H1 (cell line): ENCODE results near the gene DAPK1. TPM values are rescaled to one million over a fixed set of nuclear protein-coding genes. Genes with fewer than 3 reads are reported as not detected.

Source experiments
- ATF3 ChIP-seq: IDR thresholded peaks from 2 replicates; pipeline ENCODE4 v1.6.1; 2011; ENCODE audit warnings: low read depth, mild to moderate bottlenecking, low read length; ENCODE audit not compliant: insufficient read depth
- BCL11A ChIP-seq, 2 experiments: IDR thresholded peaks; one replicate each; pipeline ENCODE4 v1.6.1; 2011; ENCODE audit warnings: low read depth in 2 of 2, low read length in 2 of 2, mild to moderate bottlenecking in 2 of 2
- FOSL1 ChIP-seq: IDR thresholded peaks from 2 replicates; pipeline ENCODE4 v1.6.1; 2011; ENCODE audit warnings: mild to moderate bottlenecking, low read depth, low read length, moderate library complexity; ENCODE audit not compliant: insufficient read depth
- polyA plus RNA-seq, 7 experiments: library from polyadenylated mRNA; depleted of rRNA in 3 of 7; stranded (reverse) in 5 of 7; unstranded in 2 of 7; fragments of >200 nt in 5 of 7; fragments of 200-250 nt in 2 of 7; gene quantifications; 1 replicate in 5 of 7; 2 replicates in 1 of 7; 4 replicates in 1 of 7; pipeline versions ENCODE4 v1.2.1 to v1.2.3, GENCODE V29; 2011 to 2013; ENCODE audit warnings: missing spikeins in 2 of 7, mixed read lengths in 2 of 7
- total RNA-seq: library from RNA; stranded (reverse); fragmentation: NEBNext Ultra II Directional; extraction: Animal tissue kit (Norgen Biotek cat#: 25700); gene quantifications from 2 replicates; pipeline ENCODE4 v1.2.1, GENCODE V29; 2021
- TF ChIP-seq, protein P1 (sequence below): fragments of 300-600 bp; sonication (generic); IDR thresholded peaks from 2 replicates; pipeline ENCODE4 v1.7.1; 2012; ENCODE audit warnings: low read length, moderate library complexity, mild to moderate bottlenecking, inconsistent platforms; ENCODE audit not compliant: insufficient replicate concordance

DAPK1 gene
- total and polyA plus RNA-seq, 2 of the 8 experiments (the other 6 are each of a cell fraction or from before 2014, with no cell fraction given) = 62.4 to 131 TPM

GRCh38 chr9:87573841-87574342 lies 76.2 kb downstream of the DAPK1 start (continued):
- TF ChIP-seq, protein P1, sequence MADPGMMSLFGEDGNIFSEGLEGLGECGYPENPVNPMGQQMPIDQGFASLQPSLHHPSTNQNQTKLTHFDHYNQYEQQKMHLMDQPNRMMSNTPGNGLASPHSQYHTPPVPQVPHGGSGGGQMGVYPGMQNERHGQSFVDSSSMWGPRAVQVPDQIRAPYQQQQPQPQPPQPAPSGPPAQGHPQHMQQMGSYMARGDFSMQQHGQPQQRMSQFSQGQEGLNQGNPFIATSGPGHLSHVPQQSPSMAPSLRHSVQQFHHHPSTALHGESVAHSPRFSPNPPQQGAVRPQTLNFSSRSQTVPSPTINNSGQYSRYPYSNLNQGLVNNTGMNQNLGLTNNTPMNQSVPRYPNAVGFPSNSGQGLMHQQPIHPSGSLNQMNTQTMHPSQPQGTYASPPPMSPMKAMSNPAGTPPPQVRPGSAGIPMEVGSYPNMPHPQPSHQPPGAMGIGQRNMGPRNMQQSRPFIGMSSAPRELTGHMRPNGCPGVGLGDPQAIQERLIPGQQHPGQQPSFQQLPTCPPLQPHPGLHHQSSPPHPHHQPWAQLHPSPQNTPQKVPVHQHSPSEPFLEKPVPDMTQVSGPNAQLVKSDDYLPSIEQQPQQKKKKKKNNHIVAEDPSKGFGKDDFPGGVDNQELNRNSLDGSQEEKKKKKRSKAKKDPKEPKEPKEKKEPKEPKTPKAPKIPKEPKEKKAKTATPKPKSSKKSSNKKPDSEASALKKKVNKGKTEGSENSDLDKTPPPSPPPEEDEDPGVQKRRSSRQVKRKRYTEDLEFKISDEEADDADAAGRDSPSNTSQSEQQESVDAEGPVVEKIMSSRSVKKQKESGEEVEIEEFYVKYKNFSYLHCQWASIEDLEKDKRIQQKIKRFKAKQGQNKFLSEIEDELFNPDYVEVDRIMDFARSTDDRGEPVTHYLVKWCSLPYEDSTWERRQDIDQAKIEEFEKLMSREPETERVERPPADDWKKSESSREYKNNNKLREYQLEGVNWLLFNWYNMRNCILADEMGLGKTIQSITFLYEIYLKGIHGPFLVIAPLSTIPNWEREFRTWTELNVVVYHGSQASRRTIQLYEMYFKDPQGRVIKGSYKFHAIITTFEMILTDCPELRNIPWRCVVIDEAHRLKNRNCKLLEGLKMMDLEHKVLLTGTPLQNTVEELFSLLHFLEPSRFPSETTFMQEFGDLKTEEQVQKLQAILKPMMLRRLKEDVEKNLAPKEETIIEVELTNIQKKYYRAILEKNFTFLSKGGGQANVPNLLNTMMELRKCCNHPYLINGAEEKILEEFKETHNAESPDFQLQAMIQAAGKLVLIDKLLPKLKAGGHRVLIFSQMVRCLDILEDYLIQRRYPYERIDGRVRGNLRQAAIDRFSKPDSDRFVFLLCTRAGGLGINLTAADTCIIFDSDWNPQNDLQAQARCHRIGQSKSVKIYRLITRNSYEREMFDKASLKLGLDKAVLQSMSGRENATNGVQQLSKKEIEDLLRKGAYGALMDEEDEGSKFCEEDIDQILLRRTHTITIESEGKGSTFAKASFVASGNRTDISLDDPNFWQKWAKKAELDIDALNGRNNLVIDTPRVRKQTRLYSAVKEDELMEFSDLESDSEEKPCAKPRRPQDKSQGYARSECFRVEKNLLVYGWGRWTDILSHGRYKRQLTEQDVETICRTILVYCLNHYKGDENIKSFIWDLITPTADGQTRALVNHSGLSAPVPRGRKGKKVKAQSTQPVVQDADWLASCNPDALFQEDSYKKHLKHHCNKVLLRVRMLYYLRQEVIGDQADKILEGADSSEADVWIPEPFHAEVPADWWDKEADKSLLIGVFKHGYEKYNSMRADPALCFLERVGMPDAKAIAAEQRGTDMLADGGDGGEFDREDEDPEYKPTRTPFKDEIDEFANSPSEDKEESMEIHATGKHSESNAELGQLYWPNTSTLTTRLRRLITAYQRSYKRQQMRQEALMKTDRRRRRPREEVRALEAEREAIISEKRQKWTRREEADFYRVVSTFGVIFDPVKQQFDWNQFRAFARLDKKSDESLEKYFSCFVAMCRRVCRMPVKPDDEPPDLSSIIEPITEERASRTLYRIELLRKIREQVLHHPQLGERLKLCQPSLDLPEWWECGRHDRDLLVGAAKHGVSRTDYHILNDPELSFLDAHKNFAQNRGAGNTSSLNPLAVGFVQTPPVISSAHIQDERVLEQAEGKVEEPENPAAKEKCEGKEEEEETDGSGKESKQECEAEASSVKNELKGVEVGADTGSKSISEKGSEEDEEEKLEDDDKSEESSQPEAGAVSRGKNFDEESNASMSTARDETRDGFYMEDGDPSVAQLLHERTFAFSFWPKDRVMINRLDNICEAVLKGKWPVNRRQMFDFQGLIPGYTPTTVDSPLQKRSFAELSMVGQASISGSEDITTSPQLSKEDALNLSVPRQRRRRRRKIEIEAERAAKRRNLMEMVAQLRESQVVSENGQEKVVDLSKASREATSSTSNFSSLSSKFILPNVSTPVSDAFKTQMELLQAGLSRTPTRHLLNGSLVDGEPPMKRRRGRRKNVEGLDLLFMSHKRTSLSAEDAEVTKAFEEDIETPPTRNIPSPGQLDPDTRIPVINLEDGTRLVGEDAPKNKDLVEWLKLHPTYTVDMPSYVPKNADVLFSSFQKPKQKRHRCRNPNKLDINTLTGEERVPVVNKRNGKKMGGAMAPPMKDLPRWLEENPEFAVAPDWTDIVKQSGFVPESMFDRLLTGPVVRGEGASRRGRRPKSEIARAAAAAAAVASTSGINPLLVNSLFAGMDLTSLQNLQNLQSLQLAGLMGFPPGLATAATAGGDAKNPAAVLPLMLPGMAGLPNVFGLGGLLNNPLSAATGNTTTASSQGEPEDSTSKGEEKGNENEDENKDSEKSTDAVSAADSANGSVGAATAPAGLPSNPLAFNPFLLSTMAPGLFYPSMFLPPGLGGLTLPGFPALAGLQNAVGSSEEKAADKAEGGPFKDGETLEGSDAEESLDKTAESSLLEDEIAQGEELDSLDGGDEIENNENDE = no peak
- TF ChIP-seq BCL11A (IDR thresholded peaks at IDR 0.05; ENCODE audit: low read depth in 2 of 2, low read length in 2 of 2) (no peak), FOSL1 (no peak), ATF3 (no peak)
